Calu3 (cell line): ENCODE results near the gene EPHX1. TPM values are rescaled to one million over a fixed set of nuclear protein-coding genes. Genes with fewer than 3 reads are reported as not detected.

ENCODE experiments used
- BruUV-seq: library from RNA; stranded (reverse); fragments of 400-500 nt; replicated peaks from 2 replicates; lab custom pipeline; 2021; lab: Mats Ljungman, UMichigan
- CTCF ChIA-PET: fragments of 300-600 bp; sonication (Branson Sonifier 250); formaldehyde crosslinking; loops from one replicate; lab custom pipeline; 2022; ENCODE audit warnings: antibody characterized with exemption; lab: Charles Lee
- DNase-seq: peaks from one replicate; pipeline ENCODE4 v3.0.0; 2022
- H3K27ac Mint-ChIP-seq: one replicate; pipeline ENCODE4 v1.8.0; 2022; ENCODE audit warnings: mixed read lengths; ENCODE audit not compliant: unreplicated experiment
- H3K27me3 Mint-ChIP-seq: one replicate; pipeline ENCODE4 v1.8.0; 2022; ENCODE audit warnings: mixed read lengths; ENCODE audit not compliant: unreplicated experiment
- H3K36me3 Mint-ChIP-seq: one replicate; pipeline ENCODE4 v1.8.0; 2022; ENCODE audit warnings: mild to moderate bottlenecking, moderate library complexity, mixed read lengths; ENCODE audit not compliant: insufficient read depth, unreplicated experiment
- H3K4me1 Mint-ChIP-seq: one replicate; pipeline ENCODE4 v1.8.0; 2022; ENCODE audit warnings: mild to moderate bottlenecking, low read depth, mixed read lengths; ENCODE audit not compliant: unreplicated experiment
- H3K4me3 Mint-ChIP-seq: one replicate; pipeline ENCODE4 v1.8.0; 2022; ENCODE audit warnings: mild to moderate bottlenecking, low read depth, moderate library complexity, mixed read lengths; ENCODE audit not compliant: unreplicated experiment
- H3K9me3 Mint-ChIP-seq: one replicate; pipeline ENCODE4 v1.8.0; 2022; ENCODE audit warnings: low read depth, mixed read lengths; ENCODE audit not compliant: unreplicated experiment
- CTCF ChIP-seq: fragments of 200-600 bp; IDR thresholded peaks from one replicate; pipeline ENCODE4 v1.8.0; 2022; ENCODE audit warnings: antibody characterized with exemption; ENCODE audit not compliant: unreplicated experiment
- intact Hi-C: fragments of 100-400 bp; cut with micrococcal nuclease; formaldehyde crosslinking; loops from one replicate; pipeline ENCODE4 v1.10.0; 2022; ENCODE audit not compliant: unreplicated experiment
- total RNA-seq: library from RNA; stranded (reverse); gene quantifications from 2 replicates; pipeline ENCODE4 v1.2.3, GENCODE V29; 2022

Gene EPHX1
- total RNA-seq, 1 experiment from 2014 or later, result 46.6 TPM

DNA sequence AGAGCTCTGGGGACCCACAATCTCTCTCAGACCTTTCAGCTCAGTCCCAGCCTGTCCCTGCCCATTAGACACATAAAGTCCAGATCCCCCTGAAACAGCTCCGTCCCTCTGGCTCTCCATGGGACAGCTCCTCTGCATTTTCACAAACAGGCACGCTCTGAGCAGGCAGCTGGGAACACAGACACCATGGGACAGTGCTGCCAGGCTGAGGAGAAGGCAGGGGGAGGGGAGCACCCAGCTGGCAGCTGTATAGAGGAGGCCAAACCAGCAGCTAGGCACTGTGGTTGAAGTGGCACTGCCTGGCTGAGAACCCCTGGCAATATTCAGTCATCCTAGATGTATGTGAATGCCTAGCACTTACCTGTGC is 70.3 kb downstream of the EPHX1 start:
- Mint-ChIP-seq H3K27ac (peak overlapping the region; percentile 85), H3K4me3 (peak overlapping the region; percentile 67), H3K9me3 (no peaks in the 10 kb centered on the region), H3K27me3 (no peaks in the 10 kb centered on the region), H3K4me1 (peaks cover 64% of the 10 kb centered on the region), H3K36me3 (peaks cover 85% of the 10 kb centered on the region)
- no peak for DNase-seq
- BruUV-seq, result no TSS peak
- intact Hi-C loops, result no loop called here
- TF ChIP-seq CTCF, result no peak
- CTCF ChIA-PET, result interaction anchor here (0.8 to 2.2 kb wide), 5 partner anchors 17 to 439 kb away, joined by 3 to 15 read pairs (median 6); partner anchors contain the start of gene PYCR2

DNA sequence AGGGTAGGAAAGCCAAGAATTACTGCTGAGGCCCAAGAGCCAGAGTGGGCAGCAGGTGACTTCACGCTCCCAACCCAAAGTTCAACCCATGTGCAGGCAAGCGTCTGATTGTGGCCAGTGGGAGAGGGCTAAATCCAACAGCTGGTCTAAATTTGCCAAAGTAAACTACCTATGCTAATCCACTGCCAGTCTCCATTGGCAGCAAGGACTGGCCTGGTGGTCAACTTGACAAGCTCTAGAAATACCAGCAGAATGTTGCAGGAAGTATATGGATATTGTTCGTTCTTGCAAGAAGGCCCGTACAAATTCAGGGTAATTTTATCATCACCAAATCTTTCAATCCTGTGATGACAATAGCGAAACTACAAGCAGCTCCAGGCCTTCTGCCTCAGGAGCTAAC is 70.7 kb downstream of the EPHX1 start:
- intact Hi-C loops, result no loop called here
- no peaks in the 10 kb centered on the region for H3K9me3 Mint-ChIP-seq

DNA sequence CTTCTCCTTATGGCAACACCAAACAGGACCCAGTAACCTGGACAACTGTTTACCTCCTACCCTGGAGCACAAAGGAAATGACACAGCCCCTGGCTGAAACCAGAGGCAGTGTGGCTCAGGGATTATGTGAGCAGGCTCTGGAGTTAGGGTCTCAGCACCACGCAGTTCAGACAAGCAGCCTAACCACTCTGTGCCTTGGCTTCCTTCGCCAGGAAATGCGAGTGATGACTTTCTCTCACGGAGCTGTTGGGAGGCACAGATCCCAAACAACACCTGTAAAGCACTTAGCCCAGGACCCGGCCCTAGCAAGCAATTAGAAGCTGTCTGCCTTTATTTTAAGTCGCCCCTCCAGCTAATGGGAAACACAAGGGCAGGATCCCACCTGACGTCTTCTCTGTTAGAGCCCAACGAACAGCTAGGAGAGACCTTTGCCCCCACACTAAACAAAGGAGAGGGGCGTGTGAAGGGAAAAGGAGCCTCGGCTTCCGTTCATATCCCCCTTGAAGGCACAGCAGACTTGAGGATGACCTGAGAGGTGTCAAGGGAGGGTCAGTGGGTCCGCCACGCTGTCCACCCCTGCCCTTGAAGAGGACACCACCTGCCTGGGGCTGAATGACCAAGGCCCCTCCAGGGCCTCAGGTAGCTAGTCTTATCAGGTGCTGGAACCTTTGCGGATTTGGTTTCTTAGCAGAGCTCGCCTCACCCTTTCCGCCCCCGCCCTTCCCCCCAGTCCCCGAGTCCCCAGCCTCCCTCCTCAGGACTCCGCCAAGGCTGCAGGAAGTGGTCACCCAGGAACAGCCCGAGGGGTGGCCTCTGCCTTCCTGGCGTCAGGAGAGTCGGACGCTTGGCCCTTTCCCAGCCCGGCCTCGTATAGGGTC is 71.4 kb downstream of the EPHX1 start:
- intact Hi-C loops, result no loop called here
- H3K4me1 Mint-ChIP-seq, result peaks cover 59% of the 10 kb centered on the region
- no peaks in the 10 kb centered on the region for H3K9me3 Mint-ChIP-seq
- peaks cover 73% of the 10 kb centered on the region for H3K36me3 Mint-ChIP-seq
- CTCF ChIA-PET, result interaction anchor here (0.6 to 2.2 kb wide), 9 partner anchors 8 to 440 kb away, joined by 3 to 15 read pairs (median 4); partner anchors contain the start of gene PYCR2
- H3K4me3 Mint-ChIP-seq, result peak overlapping the region; percentile 67
- peak overlapping the region; percentile 85 for H3K27ac Mint-ChIP-seq
- TF ChIP-seq CTCF, result no peak
- no TSS peak for BruUV-seq
- H3K27me3 Mint-ChIP-seq, result no peaks in the 10 kb centered on the region
- DNase-seq, result peak; percentile 83

More for the DNA sequence above, 70.7 kb downstream of the EPHX1 start:
- CTCF ChIA-PET, result interaction anchor here (1.3 to 2.2 kb wide), 4 partner anchors 16 to 439 kb away, joined by 5 to 15 read pairs (median 6); partner anchors contain the start of gene PYCR2
- BruUV-seq, result TSS peak; percentile 47
- no peak for DNase-seq
- H3K36me3 Mint-ChIP-seq, result peaks cover 80% of the 10 kb centered on the region
- TF ChIP-seq CTCF, result no peak
- H3K4me3 Mint-ChIP-seq, result peak overlapping the region; percentile 67
- no peaks in the 10 kb centered on the region for H3K27me3 Mint-ChIP-seq
- H3K27ac Mint-ChIP-seq, result peak overlapping the region; percentile 85
- H3K4me1 Mint-ChIP-seq, result peaks cover 60% of the 10 kb centered on the region

- CTCF ChIA-PET, result interaction anchor here (0.7 to 2.2 kb wide), 11 partner anchors 7 to 441 kb away, joined by 3 to 14 read pairs (median 4); partner anchors contain the start of gene PYCR2
- H3K4me1 Mint-ChIP-seq, result peaks cover 62% of the 10 kb centered on the region
- no peaks in the 10 kb centered on the region for H3K9me3 Mint-ChIP-seq
- H3K4me3 Mint-ChIP-seq, result peak within 1 kb of the TSS; percentile 67
- intact Hi-C loops, result no loop called here
- peaks cover 70% of the 10 kb centered on the region for H3K36me3 Mint-ChIP-seq
- peak; percentile 11 for TF ChIP-seq CTCF
- peak; percentile 96 for DNase-seq
- H3K27me3 Mint-ChIP-seq, result no peaks in the 10 kb centered on the region
- TSS peak; percentile 63 for BruUV-seq
- H3K27ac Mint-ChIP-seq, result peak within 1 kb of the TSS; percentile 85
These were observed 72.2 kb downstream of the EPHX1 start, which contains the start of gene TMEM63A for GRCh38 chr1:225881959-225882693. Gene TMEM63A, minus strand, starts transcription at chr1:225882380. Its CDS starts 4,800 bp downstream, at chr1:225877580.
